B cell (primary cell): ENCODE measurements around the gene DQX1. TPM values are rescaled to one million over a fixed set of nuclear protein-coding genes. Genes with fewer than 3 reads are reported as not detected.

Experiments
- ATAC-seq: fragments of 200-7000 bp; cut with Tn5 transposase; one replicate; pipeline ENCODE4 v1.10.0; 2021; ENCODE audit warnings: low read depth, mild to moderate bottlenecking, moderate number of reproducible peaks, moderate library complexity
- CTCF ChIA-PET: fragments of 350-600 bp; sonication (Branson Sonifier 250); formaldehyde crosslinking; loops from one replicate; lab custom pipeline; 2021; ENCODE audit warnings: antibody characterized with exemption, inconsistent platforms; lab: Charles Lee
- POLR2A ChIA-PET: fragments of 350-600 bp; sonication (Branson Sonifier 250); formaldehyde crosslinking; loops from one replicate; lab custom pipeline; 2021; ENCODE audit warnings: antibody characterized with exemption; lab: Charles Lee
- DNase-seq: peaks from one replicate; pipeline ENCODE4 v3.0.0; 2013
- H2AFZ ChIP-seq: 2 replicates; pipeline ENCODE4 v1.6.1; 2012; ENCODE audit warnings: mild to moderate bottlenecking, low read depth, low read length; ENCODE audit not compliant: insufficient read depth, poor library complexity, severe bottlenecking
- H3K27ac ChIP-seq, 2 donors: 1 replicate in 1 of 2; 2 replicates in 1 of 2; pipeline ENCODE4 v1.5.1; 2012 to 2013; ENCODE audit warnings: low read length in 2 of 2, mild to moderate bottlenecking in 2 of 2, moderate library complexity in 1 of 2
- H3K27me3 ChIP-seq, 4 experiments: fragments of 200-600 bp in 1 of 4; sonication (generic) in 1 of 4; replicated peaks in 1 of 4; 1 replicate in 2 of 4; 2 replicates in 2 of 4; pipeline versions ENCODE4 v1.6.1 to v1.7.0; 2013 to 2016; ENCODE audit warnings: low read length in 3 of 4, mild to moderate bottlenecking in 2 of 4, mixed read lengths in 1 of 4, moderate library complexity in 1 of 4; ENCODE audit not compliant: insufficient read depth in 4 of 4, control insufficient read depth in 3 of 4; ENCODE audit errors: control extremely low read depth in 1 of 4
- H3K36me3 ChIP-seq, 2 experiments: replicated peaks in 1 of 2; 1 replicate in 1 of 2; 2 replicates in 1 of 2; pipeline versions ENCODE4 v1.6.1 to v1.7.1; 2013; ENCODE audit warnings: low read length in 1 of 2; ENCODE audit not compliant: insufficient read depth in 2 of 2, control insufficient read depth in 1 of 2; ENCODE audit errors: control extremely low read depth in 1 of 2, extremely low read depth in 1 of 2
- H3K4me1 ChIP-seq, 2 donors: fragments of 200-600 bp in 1 of 2; sonication (generic) in 1 of 2; 1 replicate in 1 of 2; 2 replicates in 1 of 2; pipeline versions ENCODE4 v1.5.1 to v1.6.1; 2013 to 2017; ENCODE audit warnings: low read length in 2 of 2; ENCODE audit not compliant: control insufficient read depth in 2 of 2, insufficient read depth in 2 of 2
- H3K4me2 ChIP-seq: replicated peaks from 2 replicates; pipeline ENCODE3; 2012; ENCODE audit warnings: mild to moderate bottlenecking, low read depth, low read length; ENCODE audit not compliant: poor library complexity, severe bottlenecking
- H3K4me3 ChIP-seq, 5 experiments: fragments of 200-600 bp in 1 of 5; sonication (generic) in 1 of 5; 1 replicate in 3 of 5; 2 replicates in 2 of 5; pipeline versions ENCODE4 v1.5.1 to v1.7.0; 2011 to 2016; ENCODE audit warnings: low read length in 4 of 5, mild to moderate bottlenecking in 4 of 5, low read depth in 2 of 5, control low read depth in 1 of 5, moderate library complexity in 1 of 5; ENCODE audit not compliant: insufficient read depth in 1 of 5; ENCODE audit errors: control extremely low read depth in 1 of 5, extremely low read depth in 1 of 5
- H3K79me2 ChIP-seq: fragments of 200-600 bp; sonication (generic); one replicate; pipeline ENCODE4 v1.6.0; 2016; ENCODE audit warnings: low read length; ENCODE audit not compliant: control insufficient read depth, insufficient read depth
- H3K9ac ChIP-seq: fragments of 200-600 bp; sonication (generic); 2 replicates; pipeline ENCODE4 v1.6.1; 2017; ENCODE audit warnings: mild to moderate bottlenecking, low read length, moderate library complexity
- H3K9me3 ChIP-seq, 3 donors: one replicate each; pipeline versions ENCODE4 v1.6.1 to v1.7.1; 2013; ENCODE audit warnings: low read length in 2 of 3; ENCODE audit not compliant: control insufficient read depth in 2 of 3, insufficient read depth in 1 of 3; ENCODE audit errors: control extremely low read depth in 1 of 3
- H4K20me1 ChIP-seq: 2 replicates; pipeline ENCODE4 v1.6.0; 2012; ENCODE audit warnings: mild to moderate bottlenecking, low read length; ENCODE audit not compliant: insufficient read depth, control insufficient read depth, poor library complexity, severe bottlenecking
- H3K27ac Mint-ChIP-seq: one replicate; pipeline ENCODE4 v1.8.0; 2021; ENCODE audit warnings: mixed read lengths
- H3K27me3 Mint-ChIP-seq: one replicate; pipeline ENCODE4 v1.8.0; 2021; ENCODE audit warnings: mixed read lengths
- H3K4me1 Mint-ChIP-seq: one replicate; pipeline ENCODE4 v1.8.0; 2021; ENCODE audit warnings: mixed read lengths
- H3K4me3 Mint-ChIP-seq: one replicate; pipeline ENCODE4 v1.8.0; 2021; ENCODE audit warnings: mixed read lengths
- H3K9me3 Mint-ChIP-seq: one replicate; pipeline ENCODE4 v1.8.0; 2022; ENCODE audit warnings: mixed read lengths; ENCODE audit not compliant: insufficient read depth
- CTCF ChIP-seq: fragments of 200-600 bp; IDR thresholded peaks from one replicate; pipeline ENCODE4 v1.8.0; 2022; ENCODE audit warnings: antibody characterized with exemption, mild to moderate bottlenecking
- EZH2 ChIP-seq: IDR thresholded peaks from 2 replicates; pipeline ENCODE4 v1.6.1; 2012; ENCODE audit warnings: borderline replicate concordance, low read depth, mild to moderate bottlenecking, moderate library complexity, low read length; ENCODE audit not compliant: insufficient read depth, poor library complexity, severe bottlenecking
- WGBS: methylation state at CpG from one replicate; pipeline ENCODE4 v1.1.5; 2013; ENCODE audit warnings: missing lambda C conversion rate; ENCODE audit not compliant: insufficient coverage; 5-methylcytosine and 5-hydroxymethylcytosine counted together
- intact Hi-C: fragments of 100-400 bp; cut with micrococcal nuclease; formaldehyde crosslinking; loops from one replicate; pipeline ENCODE4 v1.10.0; 2022
- polyA plus RNA-seq: library from polyadenylated mRNA; depleted of rRNA; stranded (reverse); fragments of >200 nt; gene quantifications from 2 replicates; pipeline ENCODE4 v1.2.3, GENCODE V29; 2012
- total RNA-seq, 2 donors: library from RNA; stranded (reverse); fragments of 120-200 nt in 1 of 2; gene quantifications; 1 replicate in 1 of 2; 2 replicates in 1 of 2; pipeline versions ENCODE4 v1.2.3 to v1.2.4, GENCODE V29; 2013 to 2022

The DQX1 gene
- total and polyA plus RNA-seq, 2 donors (not counting 1 experiment from before 2014, with no cell fraction given): 0.46 to 0.57 TPM

GRCh38 chr2:74548285-74548899 lies 22.4 kb upstream of the DQX1 start:
- Histone ChIP-seq H3K79me2 (no peaks in the 10 kb centered on the region), H3K36me3 (no peaks in the 10 kb centered on the region), H3K9ac (peak overlapping the region; percentile 69), H3K27ac (no peak overlapping the region), H3K4me1 (peaks cover 18 to 28% of the 10 kb centered on the region in 2 donors), H3K4me2 (peak overlapping the region; percentile 94), H4K20me1 (no peaks in the 10 kb centered on the region), H3K9me3 (no peaks in the 10 kb centered on the region), H3K4me3 (peak overlapping the region in 4 of 5 experiments; percentile 1 to 73 (median 61)), H3K27me3 (peaks cover 0 to 30% (median 22%) of the 10 kb centered on the region in 4 experiments), H2AFZ (peak overlapping the region; percentile 88)
- ChIA-PET POLR2A (no interaction called here), CTCF (interaction anchor here (0.6 to 1.2 kb wide), 3 partner anchors 10 to 45 kb away, joined by 3 to 4 read pairs (median 3); no protein-coding TSS in a partner anchor)
- H3K9me3 Mint-ChIP-seq: no peaks in the 10 kb centered on the region
- H3K27ac Mint-ChIP-seq: no peak overlapping the region
- intact Hi-C loops: no loop called here
- DNase-seq: no peak
- peaks cover 18% of the 10 kb centered on the region for H3K4me1 Mint-ChIP-seq
- 35% methylated on average over 26 of the region's 26 CpGs for WGBS
- TF ChIP-seq EZH2 (no peak), CTCF (no peak)
- no peak for ATAC-seq
- peaks cover 13% of the 10 kb centered on the region for H3K27me3 Mint-ChIP-seq
- H3K4me3 Mint-ChIP-seq: peak overlapping the region; percentile 86

DNA sequence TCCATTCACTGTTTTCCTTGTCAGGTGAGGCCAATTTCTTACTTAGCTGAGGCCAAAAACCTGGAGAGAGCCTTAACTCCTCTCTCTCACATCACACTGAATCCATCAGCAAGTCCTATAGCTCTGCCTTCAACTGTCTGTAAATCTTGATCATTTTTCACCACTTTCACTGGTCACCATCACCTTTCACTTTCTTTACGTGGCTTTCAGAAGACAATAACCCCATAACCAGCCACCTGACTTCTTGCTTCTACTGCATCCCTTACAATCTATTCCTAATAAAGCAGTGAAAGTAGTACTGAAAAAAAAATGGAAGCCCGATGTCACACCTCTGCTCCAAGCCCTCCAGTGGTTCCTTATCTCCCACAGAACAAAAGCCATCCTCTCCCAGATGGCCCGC lies 20.0 kb upstream of the DQX1 start:
- Histone ChIP-seq H3K27ac (no peak overlapping the region), H3K4me1 (peaks cover 14 to 18% of the 10 kb centered on the region in 2 donors), H3K79me2 (no peaks in the 10 kb centered on the region), H3K4me2 (no peak overlapping the region), H3K9ac (no peak overlapping the region), H2AFZ (no peak overlapping the region), H3K27me3 (peaks cover 0 to 29% (median 21%) of the 10 kb centered on the region in 4 experiments), H3K36me3 (no peaks in the 10 kb centered on the region), H4K20me1 (no peaks in the 10 kb centered on the region), H3K4me3 (no peak overlapping the region), H3K9me3 (no peaks in the 10 kb centered on the region)
- ChIA-PET CTCF (interaction anchor here (0.9 to 3.8 kb wide), 5 partner anchors 10 to 42 kb away, joined by 3 to 22 read pairs (median 6); no protein-coding TSS in a partner anchor), POLR2A (no interaction called here)
- Mint-ChIP-seq H3K4me1 (peaks cover 9% of the 10 kb centered on the region), H3K9me3 (no peaks in the 10 kb centered on the region), H3K4me3 (no peak overlapping the region), H3K27me3 (peaks cover 13% of the 10 kb centered on the region), H3K27ac (no peak overlapping the region)
- no peak for DNase-seq
- WGBS: 100% methylated on average over 2 of the region's 3 CpGs
- intact Hi-C loops: no loop called here
- TF ChIP-seq EZH2 (no peak), CTCF (no peak)
- no peak for ATAC-seq
